ENCODE data around the gene PRRT1B.

- TF ChIP-seq CTCF (IDR thresholded peaks at IDR 0.05), result no peak
- TF ChIP-seq POLR2A (IDR thresholded peaks at IDR 0.05; ENCODE audit: low read depth), result no peak
These were observed at the start of gene PRRT1B for GRCh38 chr9:131545003-131545785.

All from esophagus muscularis mucosa (tissue), 3 donors.